GM21717 (cell line): ENCODE data around the gene DCAF11.
A peak's percentile ranks its signal among the peaks of the same experiment; 100 is the strongest.

Experiments used
- ATAC-seq: cut with Tn5 transposase; IDR thresholded peaks from one replicate; pipeline ENCODE4 v1.9.1; 2021; ENCODE audit warnings: mild to moderate bottlenecking, moderate library complexity; ENCODE audit not compliant: unreplicated experiment

DCAF11 gene

DNA sequence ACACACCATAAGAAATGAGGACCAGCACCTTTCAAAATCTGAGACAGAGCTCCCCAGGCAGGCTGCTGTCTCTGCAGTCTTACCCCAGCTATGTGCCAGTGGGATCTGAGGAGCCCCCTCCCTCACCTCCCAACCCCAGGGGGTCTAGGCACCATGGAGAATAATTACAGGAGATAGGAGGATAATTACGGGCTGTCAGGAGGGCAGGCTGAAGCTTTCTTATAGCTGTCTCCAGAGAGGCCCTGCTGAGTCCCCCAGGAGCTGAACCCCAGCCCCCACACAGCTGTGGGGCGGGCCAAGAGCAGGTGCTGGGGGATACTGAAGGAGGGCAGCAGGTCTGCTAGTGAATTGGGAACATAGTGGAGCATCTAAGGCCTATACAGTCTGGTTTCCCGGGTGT is 36.4 kb upstream of the DCAF11 start:
- no peak for ATAC-seq

DNA sequence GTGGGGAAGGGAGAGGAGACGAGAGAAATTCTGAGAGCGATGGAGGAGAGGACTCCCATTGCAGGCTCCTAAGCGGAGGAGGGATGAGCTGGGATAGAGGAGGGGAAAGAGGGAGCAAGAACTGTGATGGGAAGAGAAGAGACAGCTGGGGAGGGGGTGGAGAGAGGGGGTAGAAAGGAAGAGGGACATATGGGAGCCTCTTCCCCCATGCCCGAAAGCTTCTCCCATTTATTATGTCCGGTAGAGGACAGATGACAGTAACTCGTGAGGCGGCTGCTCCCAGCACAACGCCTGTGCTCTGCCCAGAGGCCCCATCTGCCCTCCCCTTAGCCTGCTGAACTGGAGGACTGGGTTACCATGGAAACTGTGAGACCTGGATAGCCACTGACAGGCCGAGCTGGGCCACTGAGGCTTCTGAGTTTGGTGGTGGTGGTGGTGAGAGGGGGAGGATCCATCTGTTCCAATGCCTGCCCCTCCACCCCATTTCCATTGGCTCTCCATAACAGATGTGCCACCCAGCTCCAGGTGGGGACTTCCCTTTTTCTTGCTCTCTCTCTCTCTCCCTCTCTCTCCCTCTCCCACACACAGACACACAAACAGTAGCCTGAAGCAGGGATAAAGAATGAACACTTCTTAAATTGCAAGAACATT is 35.0 kb upstream of the DCAF11 start:
- no peak for ATAC-seq

DNA sequence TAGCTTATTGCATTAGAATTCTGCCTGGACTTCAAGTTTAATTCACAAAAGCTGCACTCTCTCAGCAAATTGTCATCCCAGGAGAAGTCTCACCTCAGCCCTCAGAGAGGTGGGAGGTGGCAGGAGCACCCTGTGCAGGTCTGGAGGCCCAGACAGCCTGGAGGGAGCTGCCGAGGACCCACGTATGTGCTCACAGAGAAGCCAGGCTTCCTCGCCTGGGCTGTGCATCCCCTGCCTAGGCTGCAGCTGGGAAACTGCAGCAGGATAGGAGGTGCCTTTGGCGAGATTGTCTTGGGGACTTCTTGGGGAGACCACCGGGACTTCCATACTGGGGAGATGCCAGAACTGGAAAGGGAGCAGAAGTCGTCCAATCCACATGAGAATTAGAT is 34.4 kb upstream of the DCAF11 start:
- no peak for ATAC-seq

DNA sequence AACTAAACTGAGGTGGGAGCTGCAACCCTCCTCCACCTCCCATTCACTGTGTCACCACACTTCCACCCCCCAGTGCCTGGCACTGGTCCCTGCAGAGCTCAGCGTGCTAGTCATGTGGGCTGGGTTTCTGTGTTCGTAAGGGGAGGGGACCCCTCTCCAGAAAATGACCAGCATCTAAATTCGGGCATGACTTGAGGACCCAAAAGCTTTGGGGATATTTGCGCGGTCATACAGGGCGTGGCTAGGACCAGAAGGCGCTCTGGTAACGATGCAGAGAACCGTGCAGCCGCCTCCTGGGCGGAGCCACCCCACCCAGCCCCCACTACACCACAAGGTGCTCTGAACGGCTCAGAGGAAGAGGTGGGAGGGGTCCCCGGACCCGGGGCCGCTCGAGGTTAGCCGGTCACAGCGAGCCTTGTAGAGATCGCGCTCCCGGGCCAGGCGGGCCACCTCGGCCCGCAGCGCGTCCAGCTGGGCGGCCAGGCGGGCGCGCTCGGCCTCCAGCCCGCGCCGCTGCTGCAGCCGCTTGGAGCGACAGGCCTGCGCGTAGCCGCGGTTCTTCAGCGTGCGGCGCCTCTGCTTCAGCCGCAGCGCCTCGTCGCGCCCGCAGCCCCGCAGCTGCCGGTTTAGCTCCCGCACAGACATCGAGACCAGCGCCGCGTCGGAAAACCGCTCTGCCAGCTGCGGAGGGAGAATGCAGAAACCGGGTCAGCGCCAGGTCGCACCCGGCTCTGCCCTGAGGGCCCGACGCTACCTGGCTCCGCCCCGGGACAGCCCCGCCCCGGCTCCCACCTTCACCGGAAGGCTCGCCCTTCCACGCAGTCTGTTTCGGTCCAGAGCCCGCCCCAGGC is 33.5 kb upstream of the DCAF11 start:
- peak; percentile 80 for ATAC-seq

DNA sequence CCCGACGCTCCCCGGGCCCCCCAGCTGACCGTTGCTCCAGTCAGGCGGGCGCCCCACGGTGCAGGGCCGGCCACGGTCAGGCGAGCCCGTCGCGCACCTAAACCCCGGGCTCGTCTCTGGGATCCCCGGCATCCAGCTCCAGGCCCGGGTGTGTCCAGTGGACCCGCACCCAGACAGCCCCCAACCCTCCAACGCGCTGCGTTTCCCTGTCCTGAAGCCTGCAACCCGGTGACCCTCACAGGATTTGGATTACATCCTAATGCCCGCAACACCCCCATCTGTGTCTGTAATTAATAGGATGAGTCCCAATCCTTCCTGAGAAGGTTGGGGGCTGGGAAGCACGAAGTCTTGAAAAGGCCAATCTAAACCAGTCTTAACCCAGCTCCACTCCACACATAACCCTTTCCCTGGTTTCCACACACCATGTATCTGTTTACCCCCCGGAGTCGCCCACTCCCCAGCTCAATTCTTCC is 32.8 kb upstream of the DCAF11 start:
- ATAC-seq = no peak

DNA sequence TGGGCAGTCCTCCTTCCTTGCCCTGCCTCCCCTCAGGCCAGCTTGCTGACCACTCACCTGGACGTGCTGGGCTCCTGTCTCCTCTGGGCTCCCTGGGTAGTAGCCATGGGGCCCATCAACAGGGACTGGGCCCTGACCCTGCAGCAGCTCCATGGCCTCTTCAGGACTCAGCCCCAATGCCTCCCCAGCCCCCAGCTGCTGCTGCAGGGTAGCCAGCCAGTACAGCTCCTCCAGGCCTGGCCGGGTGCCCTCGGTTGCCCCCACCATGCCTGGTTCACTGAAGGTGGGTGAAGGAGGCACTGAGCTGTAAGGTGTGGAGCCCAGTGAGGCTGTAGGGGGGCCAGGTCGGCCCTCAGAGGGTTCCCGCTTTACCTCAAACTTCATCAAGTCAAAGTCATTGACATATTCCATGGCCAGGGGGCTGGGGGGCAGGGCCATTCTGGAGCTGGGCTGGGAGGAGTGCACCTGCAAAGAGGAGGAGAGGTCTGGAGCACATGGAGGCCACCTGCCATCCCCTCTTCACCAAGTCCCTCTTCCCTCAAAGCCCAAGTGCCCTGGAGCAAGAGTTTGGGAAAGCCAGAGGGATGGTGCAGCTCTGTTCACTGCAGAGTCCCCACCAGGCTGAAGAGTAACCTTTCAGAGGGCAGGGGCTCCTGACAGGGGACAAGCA is 32.0 kb upstream of the DCAF11 start:
- ATAC-seq = no peak

DNA sequence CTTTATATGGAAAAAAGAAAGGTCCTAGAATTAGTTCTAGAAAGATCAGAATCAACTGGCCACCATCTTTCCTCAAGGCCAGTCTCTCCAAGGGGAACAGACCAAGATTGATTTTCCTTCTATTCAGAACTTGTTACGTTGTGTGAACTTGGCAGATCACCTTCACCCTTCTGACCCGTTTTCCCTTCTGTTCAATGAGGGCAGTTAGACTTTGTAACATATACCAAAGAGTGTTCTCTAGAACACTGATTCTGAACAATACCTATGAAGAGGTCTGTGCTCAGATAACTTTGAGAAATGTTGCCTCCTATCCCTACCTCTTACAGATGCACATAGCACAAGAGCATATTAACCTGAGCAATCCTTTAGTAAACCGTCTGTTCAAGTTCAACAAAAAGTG is 31.1 kb upstream of the DCAF11 start:
- no peak for ATAC-seq

DNA sequence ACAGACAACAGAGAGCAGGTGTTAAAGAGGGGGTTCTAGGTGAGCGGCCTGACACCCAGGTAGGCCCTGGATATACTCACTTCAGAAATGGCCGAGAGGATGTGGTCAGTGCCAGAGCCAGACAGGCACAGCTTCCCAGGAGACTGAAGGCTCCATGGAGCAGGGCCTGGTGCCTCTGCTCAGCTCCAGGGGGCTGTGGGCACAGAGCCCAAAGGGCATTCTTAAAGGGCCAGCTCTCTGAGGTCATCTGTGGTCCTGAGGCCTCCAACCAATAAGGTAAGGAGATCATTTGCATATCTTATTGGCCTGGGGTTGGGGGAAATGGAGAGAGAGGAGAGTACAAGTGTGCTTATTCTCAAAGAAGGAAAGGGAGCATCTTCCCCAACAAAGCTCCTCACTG is 30.1 kb upstream of the DCAF11 start:
- ATAC-seq = no peak

DNA sequence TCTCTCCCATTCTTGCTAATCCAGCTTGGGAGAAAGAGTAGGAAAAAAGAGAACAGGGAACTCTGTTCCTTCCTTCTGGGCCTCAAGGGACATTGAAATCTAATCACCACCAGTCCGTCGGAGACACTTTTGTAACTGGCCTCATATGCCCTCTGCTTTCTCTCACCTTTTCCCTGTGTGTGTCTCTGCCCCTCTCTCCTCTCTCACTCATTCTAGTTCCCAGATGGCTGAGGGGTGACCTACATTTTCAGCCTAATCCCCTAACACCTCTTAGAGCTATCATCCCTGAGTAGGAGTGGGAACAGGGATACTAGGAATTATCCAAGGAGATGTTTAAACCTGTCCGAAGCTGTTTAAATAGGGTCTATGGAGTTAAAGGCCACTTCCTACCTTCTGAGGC is 29.4 kb upstream of the DCAF11 start:
- ATAC-seq = no peak

DNA sequence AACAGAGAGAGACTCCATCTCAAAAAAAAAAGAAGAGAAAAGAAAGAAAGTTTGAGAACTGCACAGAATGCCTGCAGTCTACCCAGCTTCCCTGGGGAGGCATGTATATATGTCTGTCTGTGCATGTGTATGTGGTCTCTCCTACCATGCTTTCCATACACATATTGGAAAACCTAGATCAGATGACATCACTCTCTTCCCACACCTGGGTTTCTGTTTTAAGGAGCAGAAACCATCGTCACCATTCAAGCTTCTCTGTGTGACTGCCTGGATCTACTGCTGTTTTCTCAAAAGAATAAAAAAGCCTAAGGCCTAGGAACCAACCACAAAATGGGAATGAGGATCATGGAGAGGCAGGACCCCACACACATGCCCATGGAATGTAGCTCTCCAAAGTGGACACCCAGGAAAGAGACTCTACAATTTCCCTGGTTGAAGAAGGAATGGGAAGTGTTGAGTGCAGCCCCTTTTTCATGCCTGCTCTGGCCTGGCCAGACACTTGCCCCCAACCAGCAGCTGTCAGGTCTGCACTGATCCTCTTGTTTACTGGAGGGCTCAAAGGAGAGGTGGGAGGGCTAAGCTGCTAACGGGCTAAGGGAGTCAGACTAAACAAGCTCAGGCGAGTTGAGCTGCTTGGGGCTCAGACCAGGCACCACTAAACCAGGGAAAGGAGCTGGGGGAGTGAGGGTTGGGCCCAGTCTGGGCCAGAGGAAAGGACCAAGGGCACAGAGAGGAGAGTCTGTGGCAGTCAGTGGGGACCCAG is 28.2 kb upstream of the DCAF11 start:
- ATAC-seq = no peak

DNA sequence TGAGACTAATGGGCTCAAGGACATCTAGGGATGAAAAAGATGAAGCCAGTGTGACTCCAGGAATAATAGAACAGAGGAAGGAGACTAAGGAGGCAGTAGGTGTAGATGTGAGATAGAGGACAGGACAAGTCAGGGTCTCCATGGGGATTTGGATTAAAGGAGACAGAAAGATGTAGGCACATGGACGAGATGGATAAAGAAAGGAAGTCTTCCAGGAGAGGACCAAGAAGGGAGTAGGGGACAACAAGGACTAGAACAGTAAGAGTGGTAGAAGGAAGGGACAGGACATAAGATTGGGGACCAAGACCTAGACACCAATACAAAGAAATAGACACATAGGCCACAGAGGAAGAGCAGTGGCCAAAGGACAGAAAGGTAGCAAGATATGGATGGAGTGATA is 27.6 kb upstream of the DCAF11 start:
- ATAC-seq = no peak

DNA sequence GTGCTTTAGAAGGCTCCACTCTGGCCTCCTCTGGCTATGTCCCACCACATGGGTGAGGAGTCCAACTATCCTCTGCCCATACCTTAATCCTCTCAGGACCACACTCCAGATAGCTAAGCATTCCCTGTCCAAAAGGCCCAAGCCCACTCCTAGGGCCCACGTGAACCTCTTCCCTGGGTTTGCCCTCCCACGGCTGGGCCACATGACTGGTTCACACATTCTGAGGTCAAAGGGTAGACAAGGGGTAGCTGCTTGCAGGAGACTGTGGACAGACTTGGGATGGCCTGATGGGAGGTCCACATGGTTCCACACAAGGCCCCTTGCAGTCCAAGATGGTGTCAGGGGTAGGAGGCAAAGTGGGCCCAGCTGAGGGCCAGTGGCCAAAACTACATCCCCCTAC is 26.5 kb upstream of the DCAF11 start:
- no peak for ATAC-seq

DNA sequence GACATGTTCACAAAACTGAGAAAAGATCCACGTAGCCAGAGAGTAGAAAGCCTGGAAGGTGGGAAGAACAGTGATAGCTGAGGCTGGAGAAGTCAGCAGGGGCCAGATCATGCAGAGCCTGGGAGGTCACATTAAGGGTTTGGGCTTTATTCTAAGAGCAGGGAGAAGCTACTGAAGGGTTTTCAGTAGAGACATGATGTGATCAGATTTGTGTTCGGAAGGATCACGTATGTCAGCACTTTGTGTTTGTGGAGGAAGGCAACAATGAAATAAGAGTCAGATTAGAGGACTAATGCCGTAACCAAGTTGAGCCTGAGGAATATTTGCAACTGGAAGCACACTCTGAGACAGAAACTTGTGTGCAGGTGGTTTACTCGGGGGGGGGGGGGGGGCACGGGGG is 24.7 kb upstream of the DCAF11 start:
- no peak for ATAC-seq

DNA sequence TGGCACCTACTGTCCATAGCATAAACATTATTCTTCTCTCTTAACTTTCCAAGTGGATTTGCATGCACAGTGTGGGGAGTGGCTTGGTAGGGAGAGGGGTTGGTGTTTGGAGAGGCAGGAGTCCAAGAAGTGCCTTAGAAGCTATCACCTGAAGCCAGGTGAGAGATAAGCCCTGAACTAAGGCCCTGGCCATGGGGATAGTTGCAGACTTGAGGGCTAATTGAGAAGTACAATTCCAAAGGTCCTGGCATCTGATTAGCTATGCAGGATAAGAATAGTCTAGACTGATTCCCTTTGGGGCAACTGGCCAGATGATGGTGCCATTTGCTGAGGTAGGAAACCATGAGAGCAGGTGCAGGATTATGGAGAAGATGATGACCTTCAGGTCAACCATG is 22.5 kb upstream of the DCAF11 start:
- no peak for ATAC-seq

DNA sequence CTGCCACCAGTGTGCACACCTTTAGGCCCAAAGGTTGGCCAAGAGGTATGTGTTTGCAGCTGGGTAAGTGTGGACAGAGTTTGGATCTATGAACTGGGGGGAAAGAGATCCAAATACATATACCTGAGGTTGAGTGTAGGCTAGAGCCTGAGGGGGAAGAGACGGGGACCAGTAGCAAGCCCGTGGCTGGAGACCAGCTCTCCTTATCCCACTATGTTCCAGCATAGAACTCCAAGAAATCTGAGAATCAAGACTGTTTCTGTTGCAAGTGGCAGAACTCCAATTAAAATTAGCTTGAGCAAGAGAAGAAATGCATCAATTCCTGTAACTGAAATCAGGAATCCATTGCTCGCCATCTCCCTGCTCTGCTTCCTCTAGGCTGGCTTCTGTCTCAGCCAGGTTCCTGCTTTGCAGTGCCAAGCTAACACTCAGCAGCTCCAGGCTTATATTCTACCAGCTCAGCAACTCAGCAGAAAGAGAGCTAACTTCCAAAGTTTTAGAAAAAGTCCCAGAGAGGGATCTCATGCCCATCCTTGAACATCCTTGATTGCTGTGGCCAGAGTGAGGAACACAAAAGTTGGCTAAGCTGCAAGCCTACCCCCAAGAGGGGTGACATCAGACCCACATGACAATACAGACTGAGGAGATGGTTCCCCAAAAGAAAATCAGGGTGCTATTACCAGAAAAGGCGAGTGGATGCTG is 21.9 kb upstream of the DCAF11 start:
- ATAC-seq = no peak

DNA sequence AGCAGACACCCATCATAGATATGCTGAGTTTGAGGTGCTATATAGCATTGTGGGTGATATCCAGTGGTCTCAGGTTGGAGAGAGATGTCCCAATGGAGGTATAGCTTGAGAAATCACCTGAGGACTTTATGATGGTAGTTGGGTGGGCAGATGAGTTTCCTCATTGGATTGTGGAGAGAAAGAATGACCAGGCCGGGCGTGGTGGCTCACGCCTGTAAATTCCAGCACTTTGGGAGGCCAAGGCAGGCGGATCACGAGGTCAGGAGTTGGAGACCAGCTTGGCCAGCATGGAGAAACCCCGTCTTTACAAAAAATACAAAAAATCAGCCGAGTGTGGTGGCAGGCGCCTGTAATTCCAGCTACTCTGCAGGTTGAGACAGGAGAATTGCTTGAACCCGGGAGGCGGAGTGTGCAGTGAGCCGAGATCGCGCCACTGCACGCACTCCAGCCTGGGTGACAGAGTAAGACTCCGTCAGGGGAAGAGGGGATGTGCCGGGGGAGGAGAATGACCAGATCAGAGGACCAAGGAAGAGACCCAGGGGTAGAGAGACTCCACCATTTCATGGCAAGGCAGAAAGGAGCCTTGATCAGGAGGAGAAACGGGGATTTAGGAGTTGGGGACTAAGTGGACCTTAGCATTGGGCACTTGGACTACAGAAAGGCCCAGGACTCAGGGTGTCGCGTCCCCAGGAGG is 21.2 kb upstream of the DCAF11 start:
- no peak for ATAC-seq

DNA sequence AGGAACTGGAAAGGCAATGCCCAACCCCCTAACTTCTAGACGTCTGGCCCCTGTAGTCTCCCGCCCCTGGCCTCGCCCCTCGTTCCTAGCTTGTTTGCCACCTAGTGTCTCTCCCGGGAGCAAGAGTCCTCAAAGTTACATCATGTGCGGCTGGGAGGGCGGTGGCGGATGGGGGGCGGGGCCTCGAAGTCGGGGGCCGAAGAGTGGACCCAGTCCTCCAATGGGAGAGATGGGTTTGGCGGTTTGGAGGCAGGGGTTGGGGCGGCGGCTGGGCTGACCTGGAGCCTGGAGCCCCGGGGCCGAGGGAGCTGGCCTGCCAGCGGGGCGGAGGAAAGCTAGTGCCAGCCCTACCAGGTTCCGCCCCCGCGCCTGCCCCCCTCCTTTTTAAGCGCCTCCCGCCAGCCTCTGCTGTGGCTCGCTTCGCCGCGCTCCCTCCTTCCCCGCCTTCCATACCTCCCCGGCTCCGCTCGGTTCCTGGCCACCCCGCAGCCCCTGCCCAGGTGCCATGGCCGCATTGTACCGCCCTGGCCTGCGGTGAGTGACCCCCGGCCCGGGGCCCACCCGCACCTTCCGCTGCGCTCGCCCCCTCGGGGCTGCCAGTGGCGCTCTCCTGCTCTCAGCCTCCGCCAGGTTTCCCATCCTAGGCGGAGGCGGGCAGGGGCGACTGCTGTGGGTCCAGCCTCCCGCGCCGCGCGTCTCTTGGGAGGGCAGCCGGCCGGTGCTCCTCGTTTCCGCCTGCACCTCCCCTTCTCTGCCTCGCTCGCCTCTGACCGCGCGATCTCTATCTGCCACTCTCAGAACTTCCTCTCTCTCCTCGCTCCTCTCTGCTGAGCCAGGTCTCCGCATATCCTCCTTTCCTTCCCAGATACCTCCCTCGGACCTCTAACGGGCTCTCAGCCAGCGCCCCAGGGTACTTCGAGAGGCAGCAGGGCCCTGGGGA is 20.4 kb upstream of the DCAF11 start, which contains the start of gene PCK2:
Gene PCK2, plus strand, starts transcription at position 411 of the 940 bp plus-strand sequence. Its CDS starts 95 bp downstream, at position 506.
- peak; percentile 39 for ATAC-seq

DNA sequence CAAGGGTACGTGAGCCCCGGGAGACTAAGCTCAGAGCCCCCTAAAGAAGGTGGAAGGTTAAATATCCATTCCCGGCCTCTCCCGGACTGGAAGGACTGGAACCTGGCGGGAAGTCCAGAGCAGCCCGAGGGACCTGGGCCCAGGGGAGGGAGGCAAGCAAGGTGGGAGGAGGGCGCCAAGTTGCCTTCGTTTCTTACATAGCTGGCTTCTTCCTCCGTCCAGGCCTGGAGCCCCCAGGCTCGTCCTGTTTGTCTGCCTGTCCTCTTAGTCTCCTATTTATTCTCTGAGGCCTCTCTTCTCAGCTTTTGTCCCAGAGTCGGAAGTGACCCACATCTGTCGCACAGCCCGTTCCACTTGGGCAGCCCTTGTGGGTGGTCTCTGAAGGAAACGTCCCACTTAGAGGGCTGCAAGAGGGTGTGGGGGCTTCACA is 19.7 kb upstream of the DCAF11 start:
- ATAC-seq = no peak
